SK-N-SH treated with all-trans-retinoic acid at 6 μM for 48 hours (cell line): ENCODE measurements around the gene R3HDM1.

Experiments
- ATAC-seq: fragments of 200-7000 bp; cut with Tn5 transposase; 3 replicates; pipeline ENCODE4 v1.9.1; 2020; ENCODE audit warnings: mild to moderate bottlenecking, moderate library complexity
- ARNTL ChIP-seq: fragments of 450-650 bp; formaldehyde crosslinking; IDR thresholded peaks from 2 replicates; pipeline ENCODE4 v1.5.0; 2020; ENCODE audit warnings: low read depth, mild to moderate bottlenecking, moderate library complexity, borderline replicate concordance
- BACH2 ChIP-seq: fragments of 250-450 bp; sonication (Bioruptor Pico); IDR thresholded peaks from 2 replicates; pipeline ENCODE4 v1.9.0; 2021; ENCODE audit warnings: mild to moderate bottlenecking, borderline replicate concordance
- CREB5 ChIP-seq: fragments of 250-450 bp; sonication (Bioruptor Pico); IDR thresholded peaks from 2 replicates; pipeline ENCODE4 v1.5.1; 2020; ENCODE audit warnings: low read depth, mild to moderate bottlenecking, moderate library complexity
- CSDC2 ChIP-seq: fragments of 250-450 bp; sonication (Bioruptor Pico); IDR thresholded peaks from 2 replicates; pipeline ENCODE4 v1.5.0; 2020; ENCODE audit warnings: mild to moderate bottlenecking, moderate library complexity
- CSRNP3 ChIP-seq: fragments of 250-450 bp; sonication (Bioruptor Pico); IDR thresholded peaks from 2 replicates; pipeline ENCODE4 v1.5.1; 2021; ENCODE audit warnings: mild to moderate bottlenecking, moderate library complexity
- ESRRG ChIP-seq: fragments of 250-450 bp; sonication (Bioruptor Pico); IDR thresholded peaks from 2 replicates; pipeline ENCODE4 v1.6.1; 2021; ENCODE audit warnings: mild to moderate bottlenecking
- ISL1 ChIP-seq: fragments of 250-450 bp; sonication (Bioruptor Pico); IDR thresholded peaks from 2 replicates; pipeline ENCODE4 v2.1.2; 2022; ENCODE audit warnings: mild to moderate bottlenecking, moderate library complexity
- OSR1 ChIP-seq: fragments of 250-450 bp; sonication (Bioruptor Pico); IDR thresholded peaks from 2 replicates; pipeline ENCODE4 v1.8.0; 2022; ENCODE audit warnings: moderate library complexity, mild to moderate bottlenecking, inconsistent platforms
- PATZ1 ChIP-seq: fragments of 250-450 bp; sonication (Bioruptor Pico); IDR thresholded peaks from 2 replicates; pipeline ENCODE4 v1.8.0; 2020; ENCODE audit warnings: mild to moderate bottlenecking, moderate library complexity, borderline replicate concordance
- POU6F1 ChIP-seq: fragments of 250-450 bp; sonication (Bioruptor Pico); IDR thresholded peaks from 2 replicates; pipeline ENCODE4 v1.8.0; 2021; ENCODE audit warnings: low read depth, mild to moderate bottlenecking, moderate library complexity, borderline replicate concordance
- PPARA ChIP-seq: fragments of 250-450 bp; sonication (Bioruptor Pico); IDR thresholded peaks from 2 replicates; pipeline ENCODE4 v1.5.0; 2020; ENCODE audit warnings: mild to moderate bottlenecking, borderline replicate concordance
- RARB ChIP-seq: fragments of 250-450 bp; sonication (Bioruptor Pico); IDR thresholded peaks from 2 replicates; pipeline ENCODE4 v1.8.0; 2021; ENCODE audit warnings: mild to moderate bottlenecking, moderate library complexity
- SNAI2 ChIP-seq: fragments of 250-450 bp; sonication (Bioruptor Pico); IDR thresholded peaks from 2 replicates; pipeline ENCODE4 v1.5.0; 2020; ENCODE audit warnings: mild to moderate bottlenecking, moderate library complexity
- TCF4 ChIP-seq: fragments of 250-450 bp; sonication (Bioruptor Pico); IDR thresholded peaks from 2 replicates; pipeline ENCODE4 v1.8.0; 2021; ENCODE audit warnings: mild to moderate bottlenecking, moderate library complexity, borderline replicate concordance
- TOX ChIP-seq: fragments of 250-450 bp; sonication (Bioruptor Pico); IDR thresholded peaks from 2 replicates; pipeline ENCODE4 v1.8.0; 2021; ENCODE audit warnings: mild to moderate bottlenecking, moderate library complexity, borderline replicate concordance
- TSHZ2 ChIP-seq: fragments of 250-450 bp; sonication (Bioruptor Pico); IDR thresholded peaks from 2 replicates; pipeline ENCODE4 v1.5.0; 2020; ENCODE audit warnings: mild to moderate bottlenecking, moderate library complexity
- ZC3H10 ChIP-seq: fragments of 250-450 bp; sonication (Bioruptor Pico); IDR thresholded peaks from 2 replicates; pipeline ENCODE4 v1.5.1; 2021; ENCODE audit warnings: mild to moderate bottlenecking, moderate library complexity
- ZFP3 ChIP-seq: fragments of 250-450 bp; sonication (Bioruptor Pico); IDR thresholded peaks from 2 replicates; pipeline ENCODE4 v1.5.0; 2020; ENCODE audit warnings: mild to moderate bottlenecking, moderate library complexity
- ZNF565 ChIP-seq: fragments of 450-650 bp; formaldehyde crosslinking; conservative IDR thresholded peaks from 2 replicates; pipeline ENCODE4 v1.5.0; 2020; ENCODE audit warnings: low read depth, mild to moderate bottlenecking, moderate library complexity
- ZNF70 ChIP-seq: fragments of 450-650 bp; formaldehyde crosslinking; IDR thresholded peaks from 2 replicates; pipeline ENCODE4 v1.5.0; 2020; ENCODE audit warnings: mild to moderate bottlenecking, moderate library complexity
- ZNF8 ChIP-seq: fragments of 450-650 bp; formaldehyde crosslinking; IDR thresholded peaks from 2 replicates; pipeline ENCODE4 v1.5.0; 2020; ENCODE audit warnings: mild to moderate bottlenecking, moderate library complexity

The R3HDM1 gene

GRCh38 chr2:135561925-135562324, 30.6 kb downstream of the R3HDM1 start:
- ATAC-seq: no peak

GRCh38 chr2:135563793-135564192, 32.5 kb downstream of the R3HDM1 start:
- no peak for ATAC-seq
- TF ChIP-seq SNAI2 (CRISPR knock-in tag) (no peak), TCF4 (CRISPR knock-in tag) (no peak), POU6F1 (CRISPR knock-in tag) (no peak), CREB5 (CRISPR knock-in tag) (no peak), ZC3H10 (no peak), PPARA (CRISPR knock-in tag) (no peak)

More at GRCh38 chr2:135561925-135562324, 30.6 kb downstream of the R3HDM1 start:
- TF ChIP-seq OSR1 (CRISPR knock-in tag) (no peak), ZNF8 (CRISPR knock-in tag) (no peak), TCF4 (CRISPR knock-in tag) (no peak), ESRRG (CRISPR knock-in tag) (no peak), TSHZ2 (no peak), CREB5 (CRISPR knock-in tag) (no peak), ZFP3 (no peak), PPARA (CRISPR knock-in tag) (no peak), CSRNP3 (CRISPR knock-in tag) (no peak), ZC3H10 (no peak), BACH2 (CRISPR knock-in tag) (no peak), PATZ1 (no peak), ARNTL (CRISPR knock-in tag) (no peak), CSDC2 (CRISPR knock-in tag) (no peak), ZNF565 (no peak), RARB (CRISPR knock-in tag) (no peak), ZNF70 (CRISPR knock-in tag) (no peak), ISL1 (CRISPR knock-in tag) (no peak), TOX (CRISPR knock-in tag) (no peak), POU6F1 (CRISPR knock-in tag) (no peak)
